Spinal cord (tissue), 10 donors: Measurements from ENCODE around the gene SLC3A2. TPM values are rescaled to one million over a fixed set of nuclear protein-coding genes. Genes with fewer than 3 reads are reported as not detected.
"Not testable (repeated sequence)": the region's sequence is repeated elsewhere in the genome, so short reads cannot be mapped to it uniquely, and the experiment has no call there.

Experiments
- DNase-seq, 6 donors: peaks; one replicate each; pipeline versions ENCODE4 v3.0.0 to v3.0.0-alpha.2; 2013 to 2015; ENCODE audit warnings: low spot score in 6 of 6, low read depth in 4 of 6
- H3K27ac ChIP-seq: one replicate; pipeline ENCODE4 v1.5.1; 2013; ENCODE audit warnings: low read depth, low read length, control low read depth
- H3K27me3 ChIP-seq: one replicate; pipeline ENCODE4 v1.6.1; 2013; ENCODE audit warnings: low read length; ENCODE audit not compliant: control insufficient read depth, insufficient read depth
- H3K36me3 ChIP-seq: one replicate; pipeline ENCODE4 v1.6.1; 2013; ENCODE audit warnings: low read length; ENCODE audit not compliant: control insufficient read depth, insufficient read depth
- H3K4me1 ChIP-seq: one replicate; pipeline ENCODE4 v1.6.1; 2013; ENCODE audit warnings: low read length; ENCODE audit not compliant: control insufficient read depth, insufficient read depth
- H3K4me3 ChIP-seq: one replicate; pipeline ENCODE4 v1.5.1; 2013; ENCODE audit warnings: low read depth, low read length, control low read depth
- H3K9me3 ChIP-seq: one replicate; pipeline ENCODE4 v1.6.1; 2013; ENCODE audit warnings: low read length; ENCODE audit not compliant: control insufficient read depth, insufficient read depth
- WGBS: methylation state at CpG from one replicate; pipeline ENCODE4 v1.1.5; 2013; ENCODE audit warnings: missing lambda C conversion rate; ENCODE audit not compliant: insufficient coverage; 5-methylcytosine and 5-hydroxymethylcytosine counted together
- polyA plus RNA-seq, 2 donors: library from polyadenylated mRNA; unstranded; fragments of 120-200 nt; gene quantifications; one replicate each; pipeline ENCODE4 v1.2.1, GENCODE V29; 2013; ENCODE audit not compliant: insufficient read length in 2 of 2
- total RNA-seq, 2 donors: library from RNA; depleted of rRNA in 1 of 2; stranded (reverse); fragments of 120-200 nt in 1 of 2; fragments of >200 nt in 1 of 2; gene quantifications; one replicate each; pipeline versions ENCODE4 v1.2.3 to v1.2.4, GENCODE V29; 2013 to 2014
- donor health status: healthy.

Gene SLC3A2
- total and polyA plus RNA-seq, 4 donors: 170 to 372 (median 211) TPM

DNA sequence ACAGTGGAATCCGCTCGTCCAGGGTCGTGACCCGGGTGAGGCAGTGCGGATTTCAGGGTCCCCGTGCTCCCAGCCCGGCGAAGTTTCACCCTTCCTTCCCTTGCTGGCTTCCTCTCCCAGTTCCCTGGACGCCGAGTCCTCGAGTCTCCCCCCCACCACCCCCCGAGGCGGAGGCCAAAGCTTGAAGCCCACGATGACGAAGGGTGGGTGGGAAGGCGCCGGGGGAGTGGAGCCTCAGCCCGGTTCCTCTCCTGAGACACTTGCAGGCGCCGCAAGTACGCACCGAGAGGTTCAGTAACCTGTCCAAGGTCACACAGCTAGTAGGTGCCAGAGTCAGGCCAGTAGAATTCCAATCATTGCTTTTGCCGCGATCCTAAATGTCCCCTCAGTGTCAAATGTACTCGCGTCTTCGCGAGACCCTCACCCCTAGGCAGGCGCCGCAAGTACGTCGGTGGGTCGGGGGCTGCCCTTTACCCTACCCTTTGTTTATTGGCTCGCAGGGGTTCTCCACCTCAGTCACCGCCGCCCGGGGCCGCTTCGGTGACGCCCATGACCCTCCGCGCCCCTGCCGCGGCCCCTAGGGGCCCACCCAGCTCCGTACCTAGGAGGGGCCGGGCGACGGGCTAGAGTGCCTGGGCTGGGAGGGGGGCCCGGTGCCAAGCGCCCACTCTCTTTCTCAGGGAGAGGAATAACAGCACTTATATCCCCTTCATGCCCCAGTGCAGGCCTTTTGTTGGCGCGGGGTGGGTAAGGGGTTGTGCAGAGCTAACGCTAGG is 46.2 kb downstream of the SLC3A2 start:
- Histone ChIP-seq H3K27ac (no peak overlapping the region), H3K4me3 (no peak overlapping the region), H3K27me3 (peaks cover 52% of the 10 kb centered on the region), H3K36me3 (no peaks in the 10 kb centered on the region), H3K9me3 (no peaks in the 10 kb centered on the region), H3K4me1 (peaks cover 55% of the 10 kb centered on the region)
- 8% methylated on average over 43 of the region's 53 CpGs for WGBS
- DNase-seq: no peak

DNA sequence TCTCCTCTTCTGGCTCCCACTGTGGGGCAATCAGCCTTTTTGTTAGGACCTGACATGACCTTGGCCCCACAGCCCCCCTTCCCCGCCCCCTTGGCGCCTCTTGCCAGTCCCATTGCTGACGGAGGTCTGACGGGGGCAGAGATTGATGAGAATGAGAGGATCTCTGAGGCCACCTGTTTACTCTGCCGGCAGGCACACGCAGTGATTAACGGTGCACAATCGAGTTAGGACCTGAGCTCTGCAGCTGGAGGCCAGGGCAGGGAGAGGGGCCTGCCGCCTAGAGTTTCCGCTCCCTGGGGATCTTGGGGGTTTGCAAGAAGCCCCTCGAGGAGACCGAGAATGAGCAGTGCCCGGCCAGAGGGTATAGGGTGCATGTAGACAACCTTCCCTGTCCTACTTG is 47.3 kb downstream of the SLC3A2 start:
- 45% methylated on average over 7 of the region's 13 CpGs for WGBS
- no peaks in the 10 kb centered on the region for H3K36me3 ChIP-seq
- no peak for DNase-seq
- peaks cover 44% of the 10 kb centered on the region for H3K4me1 ChIP-seq
- peaks cover 43% of the 10 kb centered on the region for H3K27me3 ChIP-seq
- no peaks in the 10 kb centered on the region for H3K9me3 ChIP-seq
- H3K4me3 ChIP-seq: no peak overlapping the region
- no peak overlapping the region for H3K27ac ChIP-seq

DNA sequence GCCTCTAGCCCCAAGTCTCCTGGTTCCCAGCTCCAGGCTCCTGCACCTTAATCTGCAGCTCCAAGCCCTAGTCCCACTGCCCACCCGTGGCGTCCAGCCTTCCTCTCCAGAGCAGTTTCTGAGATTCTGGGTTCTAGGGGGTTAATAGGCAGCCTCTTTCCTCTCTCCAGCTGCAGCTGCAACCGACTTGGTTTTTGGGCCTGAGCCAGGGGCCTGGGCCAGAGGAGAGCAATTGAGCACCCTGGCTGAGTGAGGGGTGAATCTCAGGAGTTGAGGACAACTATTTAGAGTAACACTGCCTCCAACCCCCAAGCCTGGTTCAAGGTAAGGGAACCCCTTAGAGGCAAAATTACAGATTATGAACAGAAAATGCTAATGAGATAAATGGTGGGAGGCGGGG is 49.5 kb downstream of the SLC3A2 start:
- Histone ChIP-seq H3K27me3 (peaks cover 24% of the 10 kb centered on the region), H3K27ac (no peak overlapping the region), H3K4me1 (peaks cover 31% of the 10 kb centered on the region), H3K4me3 (no peak overlapping the region), H3K36me3 (no peaks in the 10 kb centered on the region), H3K9me3 (no peaks in the 10 kb centered on the region)
- peak in 2 of 6 donors; percentile 52 to 84 for DNase-seq
- 77% methylated on average over 1 of the region's 4 CpGs for WGBS

DNA sequence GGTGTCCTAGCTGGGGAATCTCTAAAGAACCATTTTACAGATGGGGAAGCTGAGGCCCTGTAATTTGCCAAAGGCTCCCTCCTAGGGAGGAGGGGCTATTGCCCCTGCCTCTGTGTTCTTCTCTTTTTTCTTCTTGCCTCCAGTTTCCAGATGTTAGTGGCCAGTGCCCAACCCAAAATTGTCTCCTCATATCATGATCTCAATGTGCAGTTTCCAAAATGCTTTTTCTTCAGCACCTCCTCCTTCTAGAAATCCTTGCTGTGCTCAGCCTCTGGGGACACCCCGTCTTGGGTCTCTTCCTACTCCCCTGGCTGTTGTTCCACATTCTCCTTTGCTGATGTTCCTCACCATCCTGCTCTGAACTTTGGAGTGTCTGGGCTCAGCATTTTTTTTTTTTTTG is 50.0 kb downstream of the SLC3A2 start:
- H3K27me3 ChIP-seq: peaks cover 19% of the 10 kb centered on the region
- H3K36me3 ChIP-seq: no peaks in the 10 kb centered on the region
- no peak overlapping the region for H3K4me3 ChIP-seq
- WGBS: 64% methylated on average over 1 of the region's 1 CpG
- no peak overlapping the region for H3K27ac ChIP-seq
- DNase-seq: no peak
- H3K4me1 ChIP-seq: peaks cover 26% of the 10 kb centered on the region
- H3K9me3 ChIP-seq: no peaks in the 10 kb centered on the region

DNA sequence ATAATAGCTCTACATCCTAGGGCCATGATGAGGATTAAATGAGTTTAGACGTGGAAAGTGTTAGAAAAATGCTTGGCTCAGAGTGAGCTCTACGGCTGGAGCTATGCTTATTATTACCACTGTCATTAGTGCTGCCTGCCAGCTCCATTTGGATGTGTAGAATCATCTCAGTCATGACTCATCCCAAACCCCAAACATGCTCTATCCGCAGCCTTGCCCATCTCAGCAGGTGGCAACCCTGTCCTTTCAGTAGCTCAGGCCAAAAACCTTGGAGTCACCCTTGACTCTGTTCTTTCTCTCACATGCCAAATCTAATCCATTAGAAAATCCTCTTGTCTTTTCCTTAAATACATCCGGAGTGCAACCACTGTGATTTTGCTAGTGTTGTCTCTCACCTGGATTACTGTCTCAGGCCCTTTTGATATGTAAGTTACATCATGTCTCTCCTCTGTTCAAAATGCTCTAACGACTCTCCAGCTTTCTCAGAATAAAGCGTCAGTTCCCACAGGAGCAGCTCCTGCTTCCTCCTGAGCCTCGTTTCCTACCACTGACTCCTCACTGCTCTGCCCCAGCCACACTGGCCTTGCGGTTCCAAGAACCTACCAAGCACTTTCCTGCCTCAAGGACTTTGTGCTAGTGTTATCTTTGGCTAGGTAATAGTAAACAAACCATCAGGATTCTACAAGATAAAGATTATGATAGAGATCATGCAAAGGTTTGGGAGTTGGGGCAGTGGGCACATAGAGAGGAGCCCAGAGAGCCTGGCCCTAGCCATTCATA is 51.0 kb downstream of the SLC3A2 start:
- Histone ChIP-seq H3K27ac (no peak overlapping the region), H3K4me3 (no peak overlapping the region), H3K9me3 (no peaks in the 10 kb centered on the region), H3K27me3 (peaks cover 8% of the 10 kb centered on the region), H3K36me3 (no peaks in the 10 kb centered on the region), H3K4me1 (peaks cover 16% of the 10 kb centered on the region)
- DNase-seq: peak in 1 of 6 donors; percentile 39
- WGBS: 32% methylated on average over 6 of the region's 8 CpGs

DNA sequence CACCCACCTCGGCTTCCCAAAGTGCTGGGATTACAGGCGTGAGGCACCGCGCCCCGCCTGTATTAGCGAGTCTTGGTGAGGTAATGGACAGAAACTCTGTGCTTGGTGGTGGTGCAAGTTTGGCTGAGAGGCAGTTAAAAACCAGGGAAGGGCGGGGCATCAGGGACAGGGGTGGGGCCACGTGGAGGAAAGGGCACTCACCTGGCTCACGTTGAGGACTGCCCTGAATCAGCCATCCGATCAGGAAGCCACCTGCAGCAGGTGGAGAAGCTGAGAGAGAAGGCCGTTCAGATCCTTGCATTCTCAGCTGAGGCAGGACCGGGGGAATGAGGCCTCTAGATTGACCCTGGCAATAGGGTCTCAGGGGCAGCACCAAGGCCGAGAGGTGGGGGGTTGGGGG is 52.6 kb downstream of the SLC3A2 start:
- Histone ChIP-seq H3K36me3 (no peaks in the 10 kb centered on the region), H3K9me3 (no peaks in the 10 kb centered on the region), H3K27me3 (no peaks in the 10 kb centered on the region), H3K4me1 (peaks cover 10% of the 10 kb centered on the region), H3K4me3 (no peak overlapping the region), H3K27ac (no peak overlapping the region)
- DNase-seq: no peak
- 85% methylated on average over 13 of the region's 13 CpGs for WGBS

DNA sequence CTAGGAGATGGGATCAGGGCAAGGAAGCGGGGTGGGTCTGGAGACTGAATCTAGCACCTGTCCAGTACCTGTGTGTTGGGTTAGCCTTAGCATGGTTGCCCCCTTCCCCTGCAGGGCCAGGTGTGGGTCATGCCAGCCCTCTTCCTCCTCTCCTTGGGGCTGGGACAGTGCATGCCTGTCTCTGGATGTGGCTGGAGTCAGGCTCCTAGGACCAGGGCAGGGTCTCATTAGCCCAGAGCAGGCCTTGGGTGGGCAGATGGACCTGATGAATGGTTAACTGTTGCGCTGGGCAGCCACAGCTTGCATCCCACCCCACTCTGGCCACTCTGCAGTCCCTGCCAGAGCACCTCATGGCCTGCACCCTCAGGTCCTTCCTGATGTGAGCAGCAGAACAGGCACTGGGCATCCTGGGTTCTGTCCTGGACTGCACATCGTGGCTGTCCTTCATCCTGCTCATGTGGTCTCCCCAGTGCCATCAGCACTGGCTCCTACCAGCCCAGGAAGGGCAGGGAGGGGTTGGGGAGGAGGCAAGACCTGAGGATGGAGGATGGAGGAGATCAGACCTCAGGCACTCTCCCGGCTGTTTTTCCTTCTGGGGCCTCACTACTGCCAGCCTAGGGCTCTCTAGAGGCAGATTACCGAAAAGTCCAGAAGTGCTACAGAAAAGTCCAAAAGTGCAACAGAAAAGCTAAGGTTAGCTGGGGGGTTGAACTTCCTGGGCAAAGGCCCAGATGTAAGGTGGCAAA is 53.2 kb downstream of the SLC3A2 start:
- DNase-seq: no peak
- Histone ChIP-seq H3K27ac (no peak overlapping the region), H3K36me3 (no peaks in the 10 kb centered on the region), H3K4me1 (peaks cover 10% of the 10 kb centered on the region), H3K4me3 (no peak overlapping the region), H3K9me3 (no peaks in the 10 kb centered on the region), H3K27me3 (no peaks in the 10 kb centered on the region)
- 84% methylated on average over 5 of the region's 5 CpGs for WGBS

DNA sequence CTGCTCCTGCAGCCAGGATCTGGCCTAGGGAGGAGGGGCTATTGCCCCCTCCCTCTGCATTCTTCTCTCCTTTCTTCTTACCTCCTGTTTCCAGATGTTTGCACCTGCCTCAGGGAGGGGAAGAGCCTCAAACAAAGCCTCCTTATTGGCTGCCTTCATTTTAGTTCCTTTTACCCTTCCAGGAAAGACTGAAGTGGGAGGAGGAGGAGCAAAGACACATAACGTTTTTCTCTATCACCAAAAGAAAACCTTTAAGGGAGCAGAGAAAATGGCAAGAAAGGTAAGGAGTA is 53.7 kb downstream of the SLC3A2 start:
- DNase-seq: no peak
- no peaks in the 10 kb centered on the region for H3K36me3 ChIP-seq
- no peak overlapping the region for H3K4me3 ChIP-seq
- WGBS: no CpG with 5 or more reads among the region's 1 CpG
- H3K4me1 ChIP-seq: peaks cover 10% of the 10 kb centered on the region
- H3K9me3 ChIP-seq: no peaks in the 10 kb centered on the region
- H3K27ac ChIP-seq: no peak overlapping the region
- H3K27me3 ChIP-seq: no peaks in the 10 kb centered on the region

DNA sequence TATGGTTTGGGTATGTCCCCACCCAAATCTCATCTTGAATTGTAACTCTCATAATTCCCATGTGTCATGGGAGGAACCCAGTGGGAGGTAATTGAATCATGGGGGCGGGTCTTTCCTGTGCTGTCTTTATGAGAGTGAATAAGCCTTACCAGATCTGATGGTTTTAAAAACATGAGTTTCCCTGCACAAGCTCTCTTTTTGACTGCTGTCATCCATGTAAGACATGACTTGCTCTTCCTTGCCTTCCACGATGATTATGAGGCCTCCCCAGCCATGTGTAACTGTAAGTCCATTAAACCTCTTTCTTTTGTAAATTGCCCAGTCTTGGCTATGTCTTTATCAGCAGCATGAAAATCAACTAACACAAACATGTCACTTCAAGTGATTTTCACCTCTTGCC is 56.8 kb downstream of the SLC3A2 start:
- WGBS: 89% methylated on average over 1 of the region's 2 CpGs
- H3K4me3 ChIP-seq, H3K27me3 ChIP-seq, H3K9me3 ChIP-seq, H3K36me3 ChIP-seq, DNase-seq, H3K27ac ChIP-seq, H3K4me1 ChIP-seq: not testable (repeated sequence)
